Measurements from ENCODE around the gene GIGYF1. TPM values are rescaled to one million over a fixed set of nuclear protein-coding genes. Genes with fewer than 3 reads are reported as not detected.
"Not testable (repeated sequence)": the region's sequence is repeated elsewhere in the genome, so short reads cannot be mapped to it uniquely, and the experiment has no call there.

Gene GIGYF1
- total and polyA plus RNA-seq, 2 experiments from 2014 or later: 13.2 to 17.6 TPM

DNA sequence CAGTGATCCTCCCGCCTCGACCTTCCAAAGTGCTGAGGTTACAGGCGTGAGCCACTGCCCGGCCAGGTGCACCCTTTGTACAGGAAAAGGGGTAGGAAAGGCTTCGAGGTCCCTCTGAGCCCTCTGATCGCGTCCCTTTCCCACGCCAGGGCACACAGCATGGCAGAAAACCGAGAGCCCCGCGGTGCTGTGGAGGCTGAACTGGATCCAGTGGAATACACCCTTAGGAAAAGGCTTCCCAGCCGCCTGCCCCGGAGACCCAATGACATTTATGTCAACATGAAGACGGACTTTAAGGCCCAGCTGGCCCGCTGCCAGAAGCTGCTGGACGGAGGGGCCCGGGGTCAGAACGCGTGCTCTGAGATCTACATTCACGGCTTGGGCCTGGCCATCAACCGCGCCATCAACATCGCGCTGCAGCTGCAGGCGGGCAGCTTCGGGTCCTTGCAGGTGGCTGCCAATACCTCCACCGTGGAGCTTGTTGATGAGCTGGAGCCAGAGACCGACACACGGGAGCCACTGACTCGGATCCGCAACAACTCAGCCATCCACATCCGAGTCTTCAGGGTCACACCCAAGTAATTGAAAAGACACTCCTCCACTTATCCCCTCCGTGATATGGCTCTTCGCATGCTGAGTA is 12.7 kb upstream of the GIGYF1 start:
- peak overlapping the region; percentile 84 for H2AFZ ChIP-seq
- H3K9me3 ChIP-seq (ENCODE audit: low read depth): no peaks in the 10 kb centered on the region
- no peaks in the 10 kb centered on the region for H3K27me3 ChIP-seq
- H3K79me2 ChIP-seq: peaks cover 17% of the 10 kb centered on the region
- no peaks in the 10 kb centered on the region for H3K9me2 ChIP-seq (replicated peaks; ENCODE audit: insufficient read depth)
- H3K4me3 ChIP-seq: peak overlapping the region; percentile 73
- peak; percentile 69 for DNase-seq (ENCODE audit: low spot score)
- H4K20me1 ChIP-seq (ENCODE audit: insufficient read depth, poor library complexity, severe bottlenecking): no peaks in the 10 kb centered on the region
- peaks cover 12% of the 10 kb centered on the region for H3K4me1 ChIP-seq (ENCODE audit: insufficient read depth)
- peak overlapping the region; percentile 94 for H3K4me2 ChIP-seq
- H3K27ac ChIP-seq: peak overlapping the region; percentile 73
- no peaks in the 10 kb centered on the region for H3K36me3 ChIP-seq (replicated peaks; ENCODE audit: insufficient read depth, low read depth)
- 33% methylated on average over 34 of the region's 34 CpGs for WGBS (ENCODE audit: low lambda C conversion rate, missing lambda C conversion rate)
- no peak for TF ChIP-seq EZH2 (IDR thresholded peaks at IDR 0.05; ENCODE audit: borderline replicate concordance)
- no peak for TF ChIP-seq EZH2phosphoT487 (IDR thresholded peaks at IDR 0.05; ENCODE audit: low read depth, severe bottlenecking, unreplicated experiment)
- TF ChIP-seq, protein P1, sequence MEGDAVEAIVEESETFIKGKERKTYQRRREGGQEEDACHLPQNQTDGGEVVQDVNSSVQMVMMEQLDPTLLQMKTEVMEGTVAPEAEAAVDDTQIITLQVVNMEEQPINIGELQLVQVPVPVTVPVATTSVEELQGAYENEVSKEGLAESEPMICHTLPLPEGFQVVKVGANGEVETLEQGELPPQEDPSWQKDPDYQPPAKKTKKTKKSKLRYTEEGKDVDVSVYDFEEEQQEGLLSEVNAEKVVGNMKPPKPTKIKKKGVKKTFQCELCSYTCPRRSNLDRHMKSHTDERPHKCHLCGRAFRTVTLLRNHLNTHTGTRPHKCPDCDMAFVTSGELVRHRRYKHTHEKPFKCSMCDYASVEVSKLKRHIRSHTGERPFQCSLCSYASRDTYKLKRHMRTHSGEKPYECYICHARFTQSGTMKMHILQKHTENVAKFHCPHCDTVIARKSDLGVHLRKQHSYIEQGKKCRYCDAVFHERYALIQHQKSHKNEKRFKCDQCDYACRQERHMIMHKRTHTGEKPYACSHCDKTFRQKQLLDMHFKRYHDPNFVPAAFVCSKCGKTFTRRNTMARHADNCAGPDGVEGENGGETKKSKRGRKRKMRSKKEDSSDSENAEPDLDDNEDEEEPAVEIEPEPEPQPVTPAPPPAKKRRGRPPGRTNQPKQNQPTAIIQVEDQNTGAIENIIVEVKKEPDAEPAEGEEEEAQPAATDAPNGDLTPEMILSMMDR (IDR thresholded peaks at IDR 0.05; ENCODE audit: poor library complexity): no peak

- Histone ChIP-seq H2AFZ (peak within 1 kb of the TSS; percentile 84), H3K79me2 (peaks cover 17% of the 10 kb centered on the region), H3K9me3 (ENCODE audit: low read depth) (no peaks in the 10 kb centered on the region), H3K27ac (peak within 1 kb of the TSS; percentile 94), H3K36me3 (replicated peaks; ENCODE audit: insufficient read depth, low read depth) (no peaks in the 10 kb centered on the region), H3K4me3 (peak within 1 kb of the TSS; percentile 73), H3K4me2 (peak within 1 kb of the TSS; percentile 95), H4K20me1 (ENCODE audit: insufficient read depth, poor library complexity, severe bottlenecking) (no peaks in the 10 kb centered on the region), H3K27me3 (no peaks in the 10 kb centered on the region), H3K9me2 (replicated peaks; ENCODE audit: insufficient read depth) (no peaks in the 10 kb centered on the region), H3K4me1 (ENCODE audit: insufficient read depth) (peaks cover 12% of the 10 kb centered on the region)
- DNase-seq (ENCODE audit: low spot score): peak; percentile 100
- TF ChIP-seq, protein P1 (IDR thresholded peaks at IDR 0.05; ENCODE audit: poor library complexity): no peak
- TF ChIP-seq EZH2phosphoT487 (IDR thresholded peaks at IDR 0.05; ENCODE audit: low read depth, severe bottlenecking, unreplicated experiment) (no peak), EZH2 (IDR thresholded peaks at IDR 0.05; ENCODE audit: borderline replicate concordance) (no peak)
- 1% methylated on average over 63 of the region's 86 CpGs for WGBS (ENCODE audit: low lambda C conversion rate, missing lambda C conversion rate)
These were observed 12.0 kb upstream of the GIGYF1 start, which contains the start of gene POP7 for GRCh38 chr7:100705753-100706671. TSS of gene POP7 (plus strand) at chr7:100706121. CDS start at chr7:100706831, 710 bp downstream.

- H3K4me1 ChIP-seq (ENCODE audit: insufficient read depth): peaks cover 12% of the 10 kb centered on the region
- H3K9me2 ChIP-seq (replicated peaks; ENCODE audit: insufficient read depth): no peaks in the 10 kb centered on the region
- H4K20me1 ChIP-seq (ENCODE audit: insufficient read depth, poor library complexity, severe bottlenecking): no peaks in the 10 kb centered on the region
- WGBS (ENCODE audit: low lambda C conversion rate, missing lambda C conversion rate): 0% methylated on average over 18 of the region's 25 CpGs
- no peaks in the 10 kb centered on the region for H3K36me3 ChIP-seq (replicated peaks; ENCODE audit: insufficient read depth, low read depth)
- DNase-seq (ENCODE audit: low spot score): peak; percentile 86
- TF ChIP-seq EZH2phosphoT487 (IDR thresholded peaks at IDR 0.05; ENCODE audit: low read depth, severe bottlenecking, unreplicated experiment) (no peak), EZH2 (IDR thresholded peaks at IDR 0.05; ENCODE audit: borderline replicate concordance) (no peak)
- TF ChIP-seq, protein P1 (IDR thresholded peaks at IDR 0.05; ENCODE audit: poor library complexity): peak; percentile 95
- peak overlapping the region; percentile 95 for H3K4me2 ChIP-seq
- peak overlapping the region; percentile 94 for H3K27ac ChIP-seq
- H3K27me3 ChIP-seq: no peaks in the 10 kb centered on the region
- H3K4me3 ChIP-seq: peak overlapping the region; percentile 53
- peak overlapping the region; percentile 79 for H2AFZ ChIP-seq
- no peaks in the 10 kb centered on the region for H3K9me3 ChIP-seq (ENCODE audit: low read depth)
- H3K79me2 ChIP-seq: peaks cover 17% of the 10 kb centered on the region
These were observed 11.3 kb upstream of the GIGYF1 start for GRCh38 chr7:100705320-100705752.

DNA sequence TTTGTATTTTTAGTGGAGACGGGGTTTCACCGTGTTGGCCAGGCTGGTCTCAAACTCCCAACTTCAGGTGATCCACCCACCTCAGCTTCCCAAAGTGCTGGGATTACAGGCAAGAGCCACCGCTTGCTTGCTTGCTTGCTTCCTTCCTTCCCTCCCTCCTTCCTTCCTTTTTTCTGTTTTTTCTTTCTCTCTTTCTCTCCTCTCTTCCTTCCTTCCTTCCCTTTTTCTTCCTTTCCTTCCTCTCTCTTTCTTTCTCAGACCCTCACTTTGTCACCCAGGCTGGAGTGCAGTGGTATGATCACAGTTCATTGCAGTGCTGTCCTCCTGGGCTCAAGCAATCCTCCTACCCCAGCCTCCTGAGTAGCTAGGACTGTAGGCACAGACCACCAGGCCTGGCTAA is 7.0 kb upstream of the GIGYF1 start:
- not testable (repeated sequence) for H3K27ac ChIP-seq; DNase-seq (ENCODE audit: low spot score); H3K79me2 ChIP-seq; H3K27me3 ChIP-seq; H3K4me2 ChIP-seq; H3K4me1 ChIP-seq (ENCODE audit: insufficient read depth); H3K9me3 ChIP-seq (ENCODE audit: low read depth); H4K20me1 ChIP-seq (ENCODE audit: insufficient read depth, poor library complexity, severe bottlenecking); H3K9me2 ChIP-seq (replicated peaks; ENCODE audit: insufficient read depth); H2AFZ ChIP-seq; H3K4me3 ChIP-seq; H3K36me3 ChIP-seq (replicated peaks; ENCODE audit: insufficient read depth, low read depth)
- 88% methylated on average over 3 of the region's 3 CpGs for WGBS (ENCODE audit: low lambda C conversion rate, missing lambda C conversion rate)

Data from hepatocyte (in vitro differentiated cells).